M059J (cell line): ENCODE results near the gene ZSCAN31. TPM values are rescaled to one million over a fixed set of nuclear protein-coding genes. Genes with fewer than 3 reads are reported as not detected.

ENCODE experiments used
- DNase-seq: peaks from one replicate; pipeline ENCODE4 v3.0.0-alpha.2; 2012; ENCODE audit warnings: low read depth
- total RNA-seq: library from RNA; depleted of rRNA; stranded (reverse); fragments of >200 nt; shearing (Covaris generic); gene quantifications from 2 replicates; pipeline ENCODE4 v1.2.3, GENCODE V29; 2014

ZSCAN31 gene
- total RNA-seq, 1 experiment from 2014 or later = 20.4 TPM

DNA sequence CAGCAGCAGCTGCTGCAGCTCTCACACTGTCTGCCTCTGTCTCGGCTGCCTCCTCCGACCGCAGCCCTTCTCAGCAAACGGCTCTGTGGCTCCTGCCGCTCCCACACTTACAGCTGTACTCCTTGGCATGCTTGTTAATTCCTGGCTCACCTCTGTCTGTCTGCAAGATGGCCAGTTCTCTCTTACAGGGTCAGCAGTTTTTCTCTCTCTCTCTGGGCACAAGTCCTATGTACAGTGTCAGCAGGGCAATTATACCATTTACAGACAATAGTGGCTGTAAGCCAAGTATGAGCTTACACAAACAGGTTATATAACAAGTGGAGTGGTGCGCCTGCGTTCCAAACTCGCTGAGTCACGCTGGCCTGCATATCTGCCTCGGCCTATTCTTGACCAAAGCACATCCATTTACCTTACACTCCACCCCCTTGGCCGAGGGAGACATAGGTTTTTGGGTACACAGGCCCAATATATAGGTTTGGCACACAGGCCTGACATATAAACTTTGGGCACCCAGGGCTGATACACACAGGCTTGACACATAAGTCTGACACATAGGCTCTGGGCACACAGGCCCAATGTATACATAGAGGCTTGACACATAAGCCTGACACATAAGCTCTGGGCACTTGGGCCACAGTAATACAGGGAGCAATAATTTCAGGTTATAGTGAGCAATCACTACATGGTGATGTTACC, 18.2 kb upstream of the ZSCAN31 start:
- DNase-seq = peak; percentile 76

DNA sequence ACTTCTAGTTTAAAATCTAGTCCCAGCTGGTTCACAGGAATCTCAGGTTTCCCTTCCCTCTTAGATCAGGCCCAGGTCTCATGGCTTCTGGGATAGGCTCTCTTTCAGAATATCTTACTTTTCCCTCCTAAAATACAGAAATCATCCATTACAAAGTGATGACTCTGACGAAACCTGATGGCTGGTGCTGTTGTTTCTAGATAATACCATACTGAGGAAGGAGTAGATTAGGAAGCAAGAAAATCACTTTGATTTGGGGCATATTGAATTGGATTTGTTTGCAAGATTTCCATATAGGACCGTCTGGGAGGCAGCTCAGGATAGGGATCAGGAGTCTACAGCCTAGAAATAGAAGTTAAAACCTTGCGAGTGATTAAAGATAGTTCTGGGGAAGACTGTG, 17.4 kb upstream of the ZSCAN31 start:
- peak; percentile 27 for DNase-seq

DNA sequence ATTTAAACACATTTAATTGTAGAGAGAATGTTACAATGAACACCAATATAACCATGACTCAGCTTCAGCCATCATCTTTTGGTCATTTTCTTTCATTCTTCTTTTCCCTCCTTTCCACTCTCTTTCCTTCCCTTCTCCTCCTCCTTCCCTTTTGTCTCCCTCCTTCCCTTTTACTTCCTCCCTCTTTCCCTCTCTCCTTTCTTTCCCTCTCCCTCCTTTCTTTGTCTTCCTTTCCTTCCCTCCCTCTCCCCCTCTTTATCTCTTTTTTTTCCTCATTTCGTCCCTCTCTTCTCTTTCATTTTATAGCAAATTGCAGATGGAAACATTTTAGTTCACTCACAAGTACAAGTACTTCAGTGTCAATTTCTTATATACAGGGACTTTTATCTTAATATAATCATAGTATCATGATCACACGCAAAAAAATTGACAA, 15.6 kb upstream of the ZSCAN31 start:
- no peak for DNase-seq

DNA sequence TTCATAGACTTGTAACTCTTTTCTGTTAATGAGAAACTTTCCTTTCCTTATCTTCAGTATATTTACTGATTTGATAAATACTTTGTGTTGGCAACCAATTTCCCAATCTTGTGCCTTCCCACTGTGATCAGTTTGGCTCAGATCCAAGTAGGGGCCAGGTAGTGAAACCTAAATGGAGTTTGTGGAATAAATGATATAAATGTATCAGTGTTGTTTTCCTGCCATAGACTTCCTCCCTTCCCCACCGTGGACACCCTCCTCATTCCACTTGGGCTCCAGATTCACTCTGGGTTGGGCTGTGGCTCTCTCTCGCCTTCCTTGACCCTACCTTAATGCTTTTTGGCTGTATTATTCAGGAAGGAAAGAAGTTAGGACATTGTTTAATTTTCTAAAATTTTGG, 15.1 kb upstream of the ZSCAN31 start:
- peak; percentile 13 for DNase-seq

DNA sequence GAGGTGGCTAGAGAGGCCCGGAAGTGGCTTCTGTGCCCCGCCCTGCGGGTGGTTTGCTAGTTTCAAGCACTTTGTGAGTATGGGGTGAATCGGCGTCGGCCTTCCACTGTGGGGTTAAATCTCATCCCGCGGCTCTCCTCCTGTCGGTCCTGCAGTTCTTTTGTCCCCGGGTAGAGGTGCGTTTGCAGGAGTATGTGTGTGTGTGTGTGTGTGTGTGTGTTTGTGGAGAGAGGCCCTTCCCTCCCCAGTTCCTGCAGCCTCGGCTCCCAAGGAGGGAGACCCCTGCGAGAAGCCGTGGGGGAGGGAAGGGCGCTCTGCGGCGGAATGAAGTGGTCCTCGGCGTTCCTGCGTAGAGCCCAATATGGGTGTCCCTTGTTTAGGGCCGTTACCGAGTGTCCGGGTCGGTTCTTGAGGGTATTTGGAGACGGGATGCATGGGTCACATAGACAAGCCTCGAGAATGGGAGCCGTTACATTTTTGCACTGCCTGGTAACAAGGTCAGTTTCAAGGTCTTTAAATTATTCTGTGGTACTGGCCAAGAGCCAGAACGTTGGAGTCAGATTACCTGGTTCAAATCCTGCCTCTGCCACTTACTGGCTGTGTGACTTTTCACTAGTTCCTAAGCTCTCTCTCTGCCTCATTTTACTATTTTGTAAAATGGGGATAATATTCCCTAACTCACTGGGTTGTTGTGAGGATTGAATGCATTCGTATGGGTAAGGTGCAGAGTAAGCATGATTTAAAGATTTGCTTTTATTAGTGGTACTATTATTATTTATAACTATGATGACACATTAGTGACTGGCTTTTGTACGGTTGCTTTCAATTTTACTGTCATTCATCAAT, 14.2 kb upstream of the ZSCAN31 start, which contains the start of gene ZKSCAN3:
TSS of gene ZKSCAN3 (plus strand) at position 56 of the 846 bp plus-strand sequence. CDS start 9,640 bp downstream, outside the sequence.
- peak; percentile 89 for DNase-seq

DNA sequence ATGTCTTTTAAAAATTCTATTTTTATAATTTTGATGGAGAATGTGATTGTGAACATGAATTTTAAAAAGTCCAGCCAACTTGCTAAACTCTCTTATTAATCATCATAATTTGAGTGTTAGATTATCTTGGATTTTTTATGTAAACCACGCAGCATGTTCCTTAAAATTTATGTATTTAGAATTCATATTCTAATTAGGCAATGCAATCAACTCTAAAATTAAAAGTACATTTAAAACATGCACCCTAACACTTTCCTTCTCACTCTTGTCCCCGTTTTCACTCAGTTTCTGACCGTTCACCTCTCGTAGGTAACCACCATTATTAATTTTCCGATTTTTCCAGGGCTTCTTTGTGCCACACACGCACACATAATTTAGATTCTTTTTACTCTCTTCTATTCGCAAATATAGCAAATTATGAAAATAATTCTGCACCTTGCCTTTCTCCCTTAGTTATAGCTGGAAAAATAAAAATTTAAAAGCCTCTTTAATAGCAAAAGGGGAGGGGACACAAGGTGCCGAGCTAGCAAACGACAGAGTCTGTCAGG, 13.5 kb upstream of the ZSCAN31 start:
- DNase-seq = no peak

DNA sequence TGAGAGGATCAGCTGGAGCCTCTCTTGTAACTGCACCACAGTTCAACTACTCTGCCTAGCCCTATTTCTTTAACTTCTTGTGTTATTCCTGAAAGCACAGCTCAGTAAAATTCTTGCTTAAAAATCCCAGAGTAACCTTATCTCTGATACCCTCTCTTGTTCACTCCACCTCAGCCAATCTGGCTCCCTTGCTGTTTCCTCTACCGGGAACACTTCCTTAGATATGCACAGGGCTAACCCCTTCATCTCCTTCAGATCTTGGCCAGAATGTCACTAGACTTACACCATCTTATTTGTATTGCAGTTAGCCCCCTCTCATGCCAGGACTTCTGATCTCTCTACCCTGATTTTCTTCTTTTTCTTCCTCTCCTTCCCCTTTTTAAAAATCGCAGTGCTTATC, 11.2 kb upstream of the ZSCAN31 start:
- no peak for DNase-seq

DNA sequence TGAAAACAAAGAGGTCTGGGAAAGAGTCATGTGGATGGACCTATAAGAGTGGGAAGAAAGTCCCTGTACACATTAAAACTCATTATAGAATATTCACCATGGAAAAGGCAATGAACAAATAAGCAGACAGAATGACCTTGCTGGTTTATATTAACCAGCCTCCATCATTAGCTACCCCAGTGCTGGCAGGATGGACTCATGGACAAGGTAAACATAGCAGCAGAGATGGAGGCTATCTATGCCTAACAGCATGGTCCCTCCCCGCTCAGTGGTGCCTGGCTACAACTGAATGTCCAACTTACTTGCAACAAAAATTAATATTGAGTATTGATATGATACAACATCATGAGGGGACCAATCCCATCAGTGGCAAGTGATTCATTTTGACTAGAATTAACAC, 9.3 kb upstream of the ZSCAN31 start:
- DNase-seq = no peak

DNA sequence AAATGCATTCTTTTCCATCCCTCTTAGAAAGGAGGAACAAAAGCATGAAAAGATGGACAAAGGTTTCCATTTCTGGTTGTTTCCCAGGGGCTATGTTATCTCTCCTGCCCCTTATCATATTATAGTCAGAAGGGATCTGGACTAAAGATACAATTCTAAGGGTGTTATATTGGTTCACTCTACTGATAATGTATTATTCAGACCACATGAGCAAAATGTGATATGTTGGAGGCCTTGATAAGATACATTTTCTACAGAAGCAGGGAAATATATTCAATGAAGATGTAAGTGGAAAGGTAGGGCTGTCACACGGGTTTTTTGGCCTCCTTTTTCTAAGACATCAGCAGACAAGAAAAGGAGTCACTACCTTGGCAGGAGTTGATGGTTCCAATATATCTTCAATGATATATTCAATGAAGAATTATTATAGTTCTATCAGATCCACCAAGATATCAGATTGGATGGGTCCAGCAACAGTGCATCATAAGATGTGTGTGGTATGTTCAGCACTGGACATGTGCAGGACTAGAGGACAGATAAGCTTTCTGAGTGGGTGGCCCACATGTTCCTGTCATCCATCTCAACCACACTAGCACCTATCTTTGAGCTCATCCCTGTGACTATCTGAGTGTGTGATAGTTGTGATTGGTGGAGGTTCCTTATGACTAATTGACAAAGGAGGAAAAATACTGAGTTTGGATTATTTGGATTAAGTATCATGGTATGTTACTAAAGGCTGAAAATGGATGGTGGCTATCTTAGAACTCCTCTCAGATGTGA, 8.1 kb upstream of the ZSCAN31 start:
- DNase-seq = no peak

DNA sequence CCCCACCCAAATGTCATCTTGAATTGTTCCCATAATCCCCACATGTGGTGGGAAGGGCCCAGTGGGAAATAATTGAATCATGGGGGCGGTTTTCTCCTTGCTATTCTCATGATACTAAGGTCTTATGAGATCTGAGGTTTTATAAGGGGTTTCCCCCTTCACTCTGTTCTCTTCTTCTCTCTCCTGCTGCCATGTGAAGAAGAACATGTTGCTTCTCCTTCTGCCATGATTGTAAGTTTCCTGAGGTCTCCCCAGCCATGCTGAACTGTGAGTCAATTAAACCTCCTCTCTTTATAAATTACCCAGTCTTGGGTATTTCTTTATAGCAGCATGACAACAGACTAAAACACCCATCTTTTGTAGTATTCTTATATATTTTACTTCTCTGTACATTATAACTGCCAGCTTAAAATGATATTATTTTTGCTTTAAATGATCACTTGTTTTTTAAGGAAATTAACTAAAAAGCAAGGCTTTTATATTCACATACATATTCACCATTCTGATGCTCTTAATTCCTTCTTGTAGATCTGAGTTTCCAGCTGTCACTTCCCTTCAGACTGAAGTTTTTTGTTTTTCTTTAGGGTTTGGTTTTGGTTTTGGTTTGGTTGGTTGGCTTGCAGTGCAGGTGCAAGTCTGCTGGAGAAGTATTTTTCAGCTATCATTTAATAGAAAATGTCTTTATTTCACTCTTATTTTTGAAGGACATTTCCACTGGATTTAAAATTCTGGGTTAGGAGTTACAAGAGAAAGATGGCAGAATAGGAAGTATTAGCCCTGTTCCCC, 4.6 kb upstream of the ZSCAN31 start:
- no peak for DNase-seq

DNA sequence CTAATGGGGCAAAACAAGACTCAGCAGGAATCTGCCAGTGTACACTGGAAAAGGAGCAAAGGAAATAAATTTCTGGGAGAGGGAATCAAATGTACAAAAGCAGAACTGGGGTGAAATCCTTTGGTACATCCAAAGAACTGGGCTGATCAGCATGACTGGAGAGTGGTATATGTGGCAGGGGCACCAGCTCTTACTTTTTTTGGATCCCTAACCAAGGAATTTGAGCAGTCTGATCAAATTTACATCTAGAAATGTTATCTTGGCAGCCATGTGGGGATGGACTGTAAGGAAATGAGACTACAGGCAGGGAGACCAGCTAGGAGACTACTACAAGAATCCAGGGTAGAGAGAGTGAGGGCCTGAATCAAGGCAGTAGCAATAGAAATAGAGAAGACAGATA, 1.2 kb upstream of the ZSCAN31 start:
- no peak for DNase-seq

DNA sequence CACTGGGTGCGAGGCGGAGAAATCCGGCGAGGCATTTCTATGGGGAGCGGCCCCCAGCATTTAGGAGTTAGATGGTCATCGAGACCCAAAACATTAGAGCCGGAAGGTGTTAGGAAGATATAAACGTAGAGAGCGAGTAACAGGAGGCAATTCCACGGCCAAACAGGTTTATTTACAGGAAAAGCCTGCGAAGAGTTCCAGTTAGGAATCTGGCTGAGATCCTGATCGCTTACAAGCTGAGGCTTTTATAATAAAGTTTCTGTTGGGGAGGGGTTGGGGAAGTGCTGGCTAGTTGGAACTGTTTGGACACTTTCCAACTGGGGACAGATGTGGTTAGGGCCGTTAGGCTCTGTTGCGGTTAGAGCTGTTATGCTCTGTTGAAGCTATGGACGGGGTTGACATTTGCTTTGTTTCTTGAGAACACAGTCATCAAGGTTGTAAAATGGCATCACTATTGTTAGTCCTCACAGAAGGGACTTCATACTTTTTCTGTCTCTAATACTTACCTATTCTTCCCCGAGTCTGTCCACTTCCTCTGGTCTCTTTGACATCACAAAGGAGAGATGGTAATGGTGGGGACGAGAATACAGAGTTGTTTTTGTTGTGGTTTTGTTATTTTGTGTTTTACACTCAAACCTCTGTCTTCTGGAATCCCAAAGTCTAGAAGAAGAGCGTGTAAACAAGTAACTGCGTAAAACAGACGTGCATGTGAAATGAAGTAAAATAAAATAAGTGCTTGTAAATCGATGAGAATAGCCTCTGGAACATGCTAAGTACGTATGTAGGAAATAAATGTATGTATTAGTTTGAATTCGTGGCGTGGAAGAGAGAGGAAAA, 554 bp upstream of the ZSCAN31 start:
- DNase-seq = peak; percentile 83

DNA sequence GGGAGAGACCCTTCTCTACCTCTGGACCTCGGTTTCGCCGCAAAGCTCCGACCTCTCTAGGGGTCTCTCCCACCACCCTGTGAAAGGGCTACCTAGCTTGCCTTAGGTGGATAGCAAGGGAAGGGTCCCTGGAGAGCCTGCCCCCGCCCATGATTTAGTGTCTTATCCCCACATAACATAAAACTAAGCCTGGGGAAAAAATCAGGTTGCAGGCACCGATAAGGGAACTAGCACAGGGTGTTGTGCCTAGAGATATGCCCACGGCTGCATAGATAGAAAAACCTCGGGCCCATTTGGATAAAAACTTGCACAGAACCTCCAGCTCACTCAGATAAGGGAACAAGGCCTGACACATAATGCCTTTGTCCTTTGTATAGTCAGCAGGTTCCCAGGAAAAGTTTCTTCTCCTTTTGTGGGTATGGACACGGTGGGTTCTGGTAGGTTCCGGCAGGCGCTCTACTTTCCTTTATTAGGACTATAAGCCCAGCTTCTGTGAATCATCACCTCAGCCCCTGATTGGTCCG, 846 bp downstream of the ZSCAN31 start:
- no peak for DNase-seq

DNA sequence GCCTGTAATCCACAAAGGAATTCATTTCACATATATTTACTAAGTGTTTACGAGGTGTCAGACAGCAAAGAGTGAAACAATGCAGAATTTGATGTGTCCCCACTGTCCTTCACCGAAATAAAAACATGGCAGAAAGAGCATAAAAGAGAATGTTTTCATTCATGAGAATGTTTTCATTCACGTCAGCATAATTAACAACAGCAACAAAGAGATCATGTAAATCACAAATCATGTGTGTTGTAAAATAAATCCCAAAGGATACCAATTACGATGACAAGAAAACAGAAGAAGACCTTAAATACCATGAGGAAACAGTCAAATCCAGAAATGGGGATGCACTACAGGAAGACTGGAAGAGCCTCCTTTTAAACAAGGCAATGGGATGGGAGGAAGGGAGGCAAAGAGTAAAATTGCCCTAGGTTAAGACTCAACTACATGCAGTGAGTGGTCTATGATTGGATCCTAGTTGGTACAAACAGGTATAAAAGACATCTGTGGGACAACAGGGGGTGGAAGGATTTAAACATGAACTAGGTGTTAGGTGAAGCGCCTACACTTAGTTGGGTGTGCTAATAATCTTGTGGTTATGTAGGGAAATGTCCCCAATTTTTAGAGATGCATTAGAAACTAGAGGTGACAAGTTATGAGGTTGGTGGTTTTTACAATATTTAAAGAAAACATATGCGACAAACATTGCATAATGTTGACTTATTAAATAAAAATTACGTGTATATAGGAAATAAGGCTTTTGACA, 1.5 kb downstream of the ZSCAN31 start:
- DNase-seq = no peak

DNA sequence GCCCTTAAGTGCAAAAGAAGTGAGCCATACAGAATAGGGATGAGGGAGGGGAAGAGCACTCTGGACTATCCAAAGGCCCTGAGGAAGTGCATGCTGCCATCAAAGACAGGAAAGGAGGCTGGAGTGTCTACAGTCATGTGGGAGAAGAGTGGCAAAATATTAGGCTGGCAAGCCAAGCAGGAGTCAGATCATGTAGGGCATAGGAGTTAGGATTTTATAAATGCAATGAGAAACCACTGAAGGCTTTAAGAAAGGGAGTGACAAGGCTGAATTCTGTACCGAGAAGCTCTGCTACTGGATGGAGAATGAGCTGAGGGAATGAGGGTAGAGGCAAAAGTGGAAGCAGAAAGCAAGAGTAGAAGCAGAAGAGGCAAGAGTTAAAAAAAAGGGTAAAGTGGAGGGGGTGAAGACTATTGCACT, 2.3 kb downstream of the ZSCAN31 start:
- no peak for DNase-seq

DNA sequence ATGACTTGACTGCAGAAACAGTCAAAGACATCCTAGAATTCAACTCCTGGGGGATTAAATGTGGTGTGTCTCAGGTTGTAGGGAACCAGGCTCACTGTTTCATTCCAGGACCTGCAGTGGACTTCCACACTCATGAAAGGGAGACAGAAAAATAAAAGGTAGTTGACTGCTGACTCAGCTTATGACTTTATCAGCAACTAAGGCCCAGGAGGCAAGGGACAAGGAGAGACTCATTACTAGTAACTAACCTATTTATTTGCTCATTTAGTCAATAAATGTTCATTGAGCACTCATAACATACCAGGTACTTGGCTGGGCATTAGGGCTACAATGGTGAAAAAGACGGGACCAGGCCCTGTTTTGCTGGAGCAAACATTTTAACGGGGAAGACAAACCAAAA, 2.9 kb downstream of the ZSCAN31 start:
- no peak for DNase-seq

DNA sequence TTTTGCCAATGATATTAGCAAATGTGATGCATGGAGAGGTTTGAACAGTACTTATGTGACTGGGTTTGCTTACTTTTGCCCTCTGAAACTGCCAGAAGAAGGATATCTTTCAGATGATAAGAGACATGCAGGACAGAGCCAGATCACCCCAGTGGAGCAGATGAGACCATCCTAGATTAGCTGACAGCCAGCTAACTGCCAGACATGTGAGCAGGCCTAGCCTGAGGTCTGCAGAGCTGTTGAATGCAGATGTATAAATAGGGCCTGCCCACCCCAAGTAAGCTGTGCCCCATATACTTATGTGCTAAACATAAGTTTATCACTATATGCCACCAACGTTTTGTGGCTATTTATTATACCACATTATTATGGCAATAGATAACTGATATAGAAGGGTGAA, 5.9 kb downstream of the ZSCAN31 start:
- DNase-seq = no peak

DNA sequence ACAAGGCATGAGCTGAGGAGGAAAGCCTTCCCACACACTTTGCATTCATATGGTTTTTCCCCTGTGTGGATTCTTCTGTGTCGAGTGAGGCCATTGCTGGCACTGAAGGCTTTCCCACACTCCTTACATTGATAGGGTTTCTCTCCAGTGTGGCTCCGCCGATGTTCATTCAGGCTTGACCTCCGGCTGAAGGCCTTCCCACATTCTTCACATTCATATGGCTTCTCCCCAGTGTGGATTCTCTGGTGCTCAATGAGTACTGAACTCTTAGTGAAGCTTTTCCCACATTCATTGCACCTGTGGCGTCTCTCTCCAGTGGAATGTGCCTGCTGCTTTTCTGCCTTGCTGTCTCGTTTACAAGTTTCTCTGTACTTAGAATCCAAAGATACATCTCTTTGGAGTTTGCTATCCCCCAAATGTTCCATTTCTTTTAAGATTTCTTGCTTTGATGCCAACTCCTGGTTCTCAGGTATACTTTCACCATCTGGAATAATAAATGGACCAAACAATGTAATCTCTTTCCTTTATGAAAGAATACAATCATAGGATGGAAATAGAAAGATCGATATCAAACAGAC, 9.5 kb downstream of the ZSCAN31 start:
- DNase-seq = no peak
